HG03135 (cell line): Measurements from ENCODE around the gene PITPNC1.
"Not testable (repeated sequence)": the region's sequence is repeated elsewhere in the genome, so short reads cannot be mapped to it uniquely, and the experiment has no call there.

ENCODE experiments used
- ATAC-seq: cut with Tn5 transposase; IDR thresholded peaks from one replicate; pipeline ENCODE4 v1.9.1; 2021; ENCODE audit warnings: mild to moderate bottlenecking, moderate library complexity; ENCODE audit not compliant: unreplicated experiment

PITPNC1 gene

GRCh38 chr17:67480959-67481358 is 103.9 kb downstream of the PITPNC1 start:
- not testable (repeated sequence) for ATAC-seq

- no peak for ATAC-seq
These were observed 104.7 kb downstream of the PITPNC1 start for GRCh38 chr17:67481808-67482207.

DNA sequence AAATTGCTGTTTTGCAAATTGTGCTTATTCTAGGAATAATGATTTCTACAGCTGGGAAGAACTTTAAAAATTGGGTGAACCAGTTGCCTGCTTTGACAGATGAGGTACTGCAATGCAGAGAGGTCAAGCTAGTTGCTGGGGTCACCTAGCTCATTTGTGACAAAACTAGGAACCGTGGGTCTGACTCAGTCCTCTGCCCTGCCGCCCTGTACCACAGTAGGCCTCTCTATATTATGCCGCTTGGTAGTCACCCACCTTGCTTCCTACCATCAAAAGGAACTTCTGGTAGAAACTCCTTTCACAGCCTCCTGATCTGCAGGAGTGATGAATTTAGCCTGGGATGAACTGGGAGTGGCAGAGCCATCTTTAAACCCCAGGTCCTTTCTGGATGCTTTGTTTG is 105.7 kb downstream of the PITPNC1 start:
- ATAC-seq: no peak

DNA sequence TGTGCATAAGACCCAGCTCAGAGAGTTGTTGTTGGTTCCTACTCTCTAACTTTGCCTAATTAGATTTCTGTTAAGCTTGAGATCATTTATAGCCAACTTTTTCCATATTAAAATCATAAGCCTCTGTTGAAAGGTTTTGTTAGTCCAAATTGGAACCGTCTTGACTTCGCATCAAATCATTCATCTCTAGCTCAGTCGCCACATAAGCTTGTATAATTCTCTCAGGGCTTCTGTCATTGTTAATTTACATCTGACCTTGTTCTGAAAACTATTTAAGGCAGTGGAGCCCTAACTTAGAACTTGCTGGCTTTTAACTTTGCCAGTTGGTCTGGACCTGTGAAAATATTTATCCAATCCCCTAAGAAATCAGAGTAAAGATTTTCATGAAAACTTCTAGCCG is 107.2 kb downstream of the PITPNC1 start:
- ATAC-seq: no peak

DNA sequence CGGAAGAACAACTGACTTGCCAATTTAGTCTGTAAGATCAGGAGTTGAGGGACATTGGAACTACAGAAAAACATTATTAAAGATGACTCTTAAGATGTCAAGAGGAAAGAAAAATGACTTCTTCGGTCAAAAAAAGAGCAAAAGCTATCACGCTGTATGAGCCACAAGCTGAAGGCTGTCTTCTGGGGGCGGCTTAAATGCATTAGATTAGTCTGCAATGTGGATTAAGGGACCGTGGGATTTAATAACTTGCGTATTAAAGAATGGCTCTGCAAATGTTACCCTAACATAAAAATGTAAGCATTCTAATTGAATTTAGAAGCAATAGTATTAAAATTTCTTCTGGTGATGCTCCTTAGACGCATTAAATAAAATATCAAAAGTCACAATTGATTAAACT is 108.6 kb downstream of the PITPNC1 start:
- no peak for ATAC-seq

GRCh38 chr17:67487506-67487905 is 110.4 kb downstream of the PITPNC1 start:
- no peak for ATAC-seq

DNA sequence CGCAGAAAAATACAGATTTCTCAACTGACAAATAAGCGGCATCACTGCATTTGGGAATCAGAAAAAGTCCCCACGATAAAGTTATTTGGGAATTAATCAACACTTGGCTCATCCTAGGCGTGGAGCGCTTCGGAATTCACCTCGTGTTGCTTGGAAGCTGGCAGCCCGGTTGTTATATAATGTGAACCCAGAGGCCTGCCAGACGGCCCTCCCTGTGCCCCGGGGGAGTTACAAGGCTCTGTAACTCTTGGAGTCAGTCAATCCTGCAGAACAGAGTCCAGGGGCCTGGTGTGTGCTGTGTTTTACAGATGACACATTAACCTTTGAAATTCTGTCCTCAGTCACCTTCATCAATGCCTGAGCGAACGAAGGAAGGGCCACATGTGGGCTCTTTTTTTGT is 111.1 kb downstream of the PITPNC1 start:
- ATAC-seq: no peak

DNA sequence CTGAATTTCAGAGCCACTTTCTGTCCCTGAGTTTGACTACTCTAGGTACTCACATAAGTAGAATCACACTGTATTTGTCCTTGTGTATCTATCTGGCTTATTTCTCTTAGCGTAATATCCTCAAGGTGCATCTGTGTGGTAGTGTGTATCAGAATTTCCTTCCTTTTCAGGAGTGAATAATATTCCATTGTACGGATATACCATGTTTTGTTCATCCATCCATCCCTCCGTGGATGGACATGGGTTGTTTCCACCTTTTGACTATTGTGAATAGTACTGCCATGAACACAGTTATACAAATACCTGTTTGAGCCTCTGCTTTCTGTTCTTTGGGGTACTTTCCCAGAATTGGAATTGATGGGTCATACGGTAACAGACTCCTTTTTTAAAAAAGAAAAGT is 111.7 kb downstream of the PITPNC1 start:
- no peak for ATAC-seq

- no peak for ATAC-seq
These were observed 112.2 kb downstream of the PITPNC1 start for GRCh38 chr17:67489273-67489672.

DNA sequence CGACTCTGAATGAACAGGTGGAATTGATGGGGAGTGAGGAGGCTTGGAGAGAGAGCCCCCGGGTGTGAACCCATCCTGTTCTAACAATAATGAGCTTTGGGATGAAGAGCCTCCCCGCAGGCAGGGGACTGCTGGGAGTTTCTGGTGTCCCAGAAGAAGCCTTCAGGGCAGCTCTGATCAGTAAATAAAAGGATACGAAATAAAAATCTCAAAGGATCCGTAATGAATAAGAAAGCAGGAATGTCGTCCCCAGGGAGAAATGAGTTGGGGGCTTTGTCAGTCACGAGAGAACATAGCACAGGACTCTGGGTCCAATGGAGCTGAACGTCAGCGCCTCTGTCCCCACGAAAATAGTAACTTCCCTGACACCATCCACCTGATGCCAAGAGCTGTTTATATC is 113.4 kb downstream of the PITPNC1 start:
- ATAC-seq: no peak

- ATAC-seq: no peak
These were observed 114.1 kb downstream of the PITPNC1 start for GRCh38 chr17:67491009-67491680.

GRCh38 chr17:67491681-67492024 is 114.6 kb downstream of the PITPNC1 start:
- ATAC-seq: no peak

- ATAC-seq: no peak
These were observed 115.2 kb downstream of the PITPNC1 start for GRCh38 chr17:67492251-67492740.

DNA sequence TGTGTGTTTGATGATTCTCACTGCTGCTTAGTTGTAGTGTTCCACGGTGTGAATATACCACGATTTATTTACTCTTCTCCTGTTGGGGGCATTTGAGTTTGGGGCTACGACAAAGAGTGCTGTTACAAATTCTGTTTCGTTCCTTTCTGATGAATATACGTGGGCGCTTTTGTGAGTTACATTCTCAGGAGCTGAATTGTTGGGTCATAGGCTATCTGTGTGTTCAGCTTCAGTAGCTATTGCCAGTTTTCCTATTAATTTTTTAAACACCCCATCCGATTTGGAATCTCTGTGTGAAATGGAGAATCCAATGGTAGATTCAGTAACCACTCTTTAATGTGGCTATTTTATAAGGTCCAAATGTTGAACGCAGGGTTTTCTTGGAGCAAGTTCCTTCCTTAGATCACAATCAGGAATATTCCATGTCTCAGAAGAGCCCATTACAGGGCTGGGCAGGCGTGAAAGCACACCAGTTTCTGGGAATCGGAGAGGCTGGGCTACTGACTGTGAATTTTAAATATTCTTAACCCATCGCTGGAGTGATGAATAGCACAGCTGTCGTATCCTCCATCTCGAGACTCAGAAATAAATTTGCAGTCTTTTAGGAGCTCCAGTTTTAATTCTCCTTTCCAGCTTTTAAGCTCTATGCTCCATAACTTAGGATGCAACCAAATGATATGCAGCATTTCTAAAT is 115.9 kb downstream of the PITPNC1 start:
- ATAC-seq: no peak

DNA sequence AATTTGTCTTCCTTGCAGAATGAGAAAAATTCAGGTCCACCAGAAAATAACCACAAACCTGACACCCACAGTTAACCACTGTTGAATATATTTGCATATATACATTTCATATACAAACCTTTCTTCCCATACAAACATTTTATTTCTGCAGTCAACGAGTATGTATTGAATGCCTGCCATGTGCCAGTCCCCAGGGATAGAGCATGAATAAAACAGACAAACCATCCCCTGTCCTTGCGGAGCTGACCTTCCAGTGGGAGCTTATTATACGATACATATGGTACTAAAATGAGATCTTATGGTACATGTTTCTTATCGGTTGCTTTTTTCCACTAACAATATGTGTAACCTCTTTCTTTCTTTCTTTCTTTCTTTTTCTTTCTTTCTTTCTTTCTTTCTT is 116.7 kb downstream of the PITPNC1 start:
- no peak for ATAC-seq

DNA sequence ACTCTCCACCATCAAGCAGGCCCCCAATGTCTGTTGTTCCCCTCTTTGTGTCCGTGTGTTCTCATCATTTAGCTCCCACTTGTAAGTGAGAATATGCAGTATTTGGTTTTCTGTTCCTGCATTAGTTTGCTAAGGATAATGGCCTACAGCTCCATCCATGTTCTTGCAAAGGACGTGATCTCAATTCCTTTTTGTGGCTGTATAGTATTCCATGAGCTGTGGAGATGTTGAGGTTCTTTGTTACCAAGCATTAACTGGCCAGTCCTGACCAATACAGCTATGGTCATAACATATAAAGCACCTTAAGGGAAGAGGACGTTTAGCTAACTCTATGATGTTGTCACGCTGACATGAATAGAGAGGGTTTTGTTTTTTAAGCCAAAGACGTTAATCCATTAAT is 118.5 kb downstream of the PITPNC1 start:
- ATAC-seq: not testable (repeated sequence)

DNA sequence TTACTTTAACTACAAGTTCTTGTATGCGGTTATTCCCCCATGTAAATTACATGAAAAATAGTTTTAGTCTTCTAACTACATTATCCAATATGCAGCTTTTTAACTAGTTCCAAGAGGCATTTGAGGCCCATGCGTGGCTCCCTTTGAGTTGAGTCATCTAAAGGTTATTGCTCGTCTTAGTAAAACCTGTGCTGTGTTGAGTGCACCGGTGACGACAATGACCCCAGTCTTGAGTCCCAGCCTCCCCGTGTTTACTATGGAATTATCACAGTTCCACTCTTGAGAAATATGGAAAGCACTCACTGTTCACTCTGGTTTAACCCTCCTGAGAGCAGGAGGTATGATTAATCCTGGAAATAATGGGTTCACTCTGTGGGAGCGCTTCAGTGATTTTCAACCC is 119.2 kb downstream of the PITPNC1 start:
- ATAC-seq: no peak

DNA sequence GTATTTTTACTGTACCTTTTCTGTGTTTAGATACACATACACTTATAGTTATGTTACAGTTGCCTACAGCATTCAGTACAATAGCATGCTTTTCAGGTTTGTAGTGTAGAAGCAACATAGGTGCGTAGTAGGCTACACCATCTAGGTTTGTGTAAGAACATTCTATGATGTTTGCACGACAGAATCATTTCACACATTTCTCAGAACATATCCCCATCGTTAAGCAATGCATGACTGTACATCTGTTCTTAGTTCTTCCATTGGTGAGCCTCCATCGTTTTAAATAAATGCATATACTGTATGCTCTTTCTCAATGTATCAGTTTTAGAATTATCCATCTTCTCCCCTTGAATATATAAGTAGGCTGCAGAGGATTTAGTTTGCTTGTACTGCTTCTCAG is 122.6 kb downstream of the PITPNC1 start:
- no peak for ATAC-seq

DNA sequence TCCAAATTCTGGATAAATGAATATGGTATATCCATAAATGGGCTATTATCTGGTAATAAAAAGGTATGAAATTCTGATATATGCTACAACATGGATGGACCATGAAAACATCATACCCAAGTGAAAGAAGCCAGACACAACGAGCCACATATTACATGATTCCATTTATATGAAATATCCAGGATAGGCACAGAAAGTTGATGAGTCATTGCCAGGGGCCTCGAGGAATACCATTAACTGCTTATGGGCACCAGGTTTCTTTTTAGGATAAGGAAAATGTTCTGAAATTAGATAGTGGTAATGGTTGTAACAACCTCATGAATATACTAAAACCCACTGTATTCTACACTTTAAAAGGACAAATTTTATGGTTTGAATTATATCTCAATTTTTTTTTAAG is 123.2 kb downstream of the PITPNC1 start:
- no peak for ATAC-seq

DNA sequence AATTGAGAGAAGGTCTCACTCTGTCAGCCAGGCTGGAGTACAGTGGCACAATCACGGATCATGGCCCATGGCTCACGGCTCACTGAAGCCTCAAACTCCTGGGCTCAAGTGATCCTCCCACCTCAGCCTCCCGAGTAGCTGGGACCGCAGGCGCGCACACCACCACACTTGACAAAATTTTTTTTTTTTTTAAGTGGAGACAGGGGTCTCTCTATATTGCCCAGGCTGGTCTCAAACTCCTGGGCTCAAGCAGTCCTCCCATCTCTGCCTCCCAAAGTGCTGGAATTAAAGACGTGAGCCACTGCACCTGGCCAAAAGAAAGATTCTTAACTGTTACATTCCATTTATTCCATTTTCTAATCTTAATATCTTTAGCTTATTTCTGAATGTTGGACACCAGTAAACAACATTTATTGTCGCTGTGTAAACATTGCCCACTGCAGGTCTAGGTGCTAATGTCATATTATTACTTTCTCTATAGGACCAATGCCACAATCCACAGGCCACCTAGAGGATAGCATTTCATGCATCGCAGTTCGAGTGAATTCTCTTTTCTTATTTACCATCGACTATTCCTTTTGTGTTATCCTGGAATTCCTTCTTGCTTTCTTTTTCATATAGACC is 123.7 kb downstream of the PITPNC1 start:
- ATAC-seq: no peak

DNA sequence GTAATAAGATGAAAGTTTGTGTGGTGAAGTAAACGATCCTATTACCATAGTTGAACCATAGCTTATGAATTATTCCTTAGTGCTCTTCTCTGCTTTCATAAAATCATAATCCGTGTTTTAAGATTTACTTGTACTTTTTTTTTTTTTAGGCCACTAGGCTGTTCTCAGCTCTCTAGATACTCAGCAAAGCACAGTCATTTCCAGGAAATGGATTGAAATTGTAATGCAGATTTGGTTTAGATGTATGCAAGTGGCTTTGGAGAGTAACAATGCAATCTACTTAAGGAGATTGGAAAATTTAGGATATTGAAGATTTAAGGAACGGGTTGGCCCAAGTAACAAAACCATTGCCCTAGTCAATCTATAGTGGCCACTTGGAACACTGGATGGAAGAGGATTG is 125.1 kb downstream of the PITPNC1 start:
- ATAC-seq: no peak

DNA sequence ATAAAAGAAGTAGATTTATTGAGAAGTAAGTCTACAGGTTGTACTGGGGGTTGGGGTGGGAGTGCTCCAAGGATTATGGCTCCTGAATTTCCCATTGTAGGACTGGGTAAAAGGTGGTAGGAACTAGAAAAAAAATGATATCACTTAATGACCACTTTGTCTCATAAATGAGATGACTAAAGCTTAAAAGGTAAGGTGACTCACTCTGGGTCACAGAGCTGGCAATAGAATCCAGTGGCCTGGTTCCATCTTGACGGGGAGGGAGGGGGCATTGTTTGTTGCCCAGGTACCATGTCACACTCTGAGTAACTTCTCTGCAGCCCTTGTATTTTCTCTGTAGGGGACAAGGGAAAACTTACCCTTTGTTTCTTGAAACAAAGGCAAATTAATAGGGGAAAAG is 126.1 kb downstream of the PITPNC1 start:
- no peak for ATAC-seq
